OCI-LY3 (cell line): ENCODE measurements around the gene FHIP2A.
"Not testable (repeated sequence)": the region's sequence is repeated elsewhere in the genome, so short reads cannot be mapped to it uniquely, and the experiment has no call there.

Source experiments
- H2AFZ ChIP-seq: fragments of 200-600, 300-600 bp; shearing (Covaris generic); 2 replicates; pipeline ENCODE4 v1.6.0; 2014; ENCODE audit warnings: antibody characterized with exemption, low read depth, low read length
- H3K27ac ChIP-seq: fragments of 200-600, 300-600 bp; sonication (generic); 2 replicates; pipeline ENCODE4 v1.5.1; 2014; ENCODE audit warnings: mild to moderate bottlenecking, low read length, moderate library complexity, mixed read lengths
- H3K27me3 ChIP-seq: fragments of 200-600, 300-600 bp; sonication (generic); 2 replicates; pipeline ENCODE4 v1.6.1; 2014; ENCODE audit warnings: low read depth, low read length, mixed read lengths
- H3K36me3 ChIP-seq: fragments of 200-600, 300-600 bp; sonication (generic); replicated peaks from 2 replicates; pipeline ENCODE3; 2014; ENCODE audit warnings: low read depth, low read length, mixed read lengths
- H3K4me1 ChIP-seq: fragments of 300-600, 200-600 bp; sonication (generic); 2 replicates; pipeline ENCODE4 v1.6.1; 2014; ENCODE audit warnings: low read length, mixed read lengths
- H3K4me2 ChIP-seq: fragments of 200-600, 300-600 bp; sonication (generic); 2 replicates; pipeline ENCODE4 v1.6.1; 2014; ENCODE audit warnings: low read length, mixed read lengths
- H3K4me3 ChIP-seq: fragments of 300-600, 200-600 bp; sonication (generic); 2 replicates; pipeline ENCODE4 v1.5.1; 2014; ENCODE audit warnings: antibody characterized with exemption, mild to moderate bottlenecking, low read length, moderate library complexity
- H3K79me2 ChIP-seq: fragments of 300-600, 200-600 bp; shearing (Covaris generic); 2 replicates; pipeline ENCODE4 v1.6.1; 2014; ENCODE audit warnings: mild to moderate bottlenecking, low read length, mixed read lengths
- H3K9ac ChIP-seq: fragments of 300-600, 200-600 bp; shearing (Covaris generic); 2 replicates; pipeline ENCODE4 v1.6.0; 2014; ENCODE audit warnings: mild to moderate bottlenecking, low read length, moderate library complexity
- H3K9me3 ChIP-seq: fragments of 200-600, 300-600 bp; shearing (Covaris generic); 2 replicates; pipeline ENCODE4 v1.6.1; 2014; ENCODE audit warnings: low read length, mixed read lengths; ENCODE audit not compliant: insufficient read depth
- H4K20me1 ChIP-seq: fragments of 200-600, 300-600 bp; sonication (generic); 2 replicates; pipeline ENCODE4 v1.6.1; 2016; ENCODE audit warnings: low read length, mixed read lengths; ENCODE audit not compliant: insufficient read depth
- CTCF ChIP-seq: fragments of 200-600, 300-600 bp; sonication (generic); IDR thresholded peaks from 2 replicates; pipeline ENCODE4 v1.5.1; 2014; ENCODE audit warnings: antibody characterized with exemption, low read length, low read depth
- EZH2phosphoT487 ChIP-seq: fragments of 200-600 bp; shearing (Covaris generic); IDR thresholded peaks from 2 replicates; pipeline ENCODE4 v1.6.1; 2018; ENCODE audit warnings: antibody characterized with exemption, mixed run types, low read depth

The FHIP2A gene

GRCh38 chr10:114831186-114831867, 9.7 kb downstream of the FHIP2A start:
- Histone ChIP-seq H3K9ac (no peak overlapping the region), H2AFZ (no peak overlapping the region), H3K79me2 (peaks cover 44% of the 10 kb centered on the region), H3K4me2 (no peak overlapping the region), H3K4me1 (peaks cover 17% of the 10 kb centered on the region), H3K27me3 (no peaks in the 10 kb centered on the region), H4K20me1 (peaks cover 23% of the 10 kb centered on the region), H3K27ac (no peak overlapping the region), H3K9me3 (no peaks in the 10 kb centered on the region), H3K36me3 (peaks cover 23% of the 10 kb centered on the region), H3K4me3 (no peak overlapping the region)
- TF ChIP-seq EZH2phosphoT487, result no peak

GRCh38 chr10:114837690-114838089, 16.1 kb downstream of the FHIP2A start:
- H3K4me3 ChIP-seq, result no peak overlapping the region
- no peaks in the 10 kb centered on the region for H3K4me1 ChIP-seq
- TF ChIP-seq EZH2phosphoT487 (no peak), CTCF (no peak)
- H3K27ac ChIP-seq, result no peak overlapping the region
- H4K20me1 ChIP-seq, result no peaks in the 10 kb centered on the region
- H3K36me3 ChIP-seq, result peaks cover 33% of the 10 kb centered on the region
- H3K79me2 ChIP-seq, result no peaks in the 10 kb centered on the region
- no peak overlapping the region for H3K4me2 ChIP-seq
- no peak overlapping the region for H3K9ac ChIP-seq
- no peak overlapping the region for H2AFZ ChIP-seq
- no peaks in the 10 kb centered on the region for H3K27me3 ChIP-seq
- no peaks in the 10 kb centered on the region for H3K9me3 ChIP-seq

- no peak overlapping the region for H3K4me2 ChIP-seq
- H3K9ac ChIP-seq, result no peak overlapping the region
- no peaks in the 10 kb centered on the region for H3K79me2 ChIP-seq
- H3K27ac ChIP-seq, result no peak overlapping the region
- TF ChIP-seq CTCF, result no peak
- no peak for TF ChIP-seq EZH2phosphoT487
- H3K9me3 ChIP-seq, result no peaks in the 10 kb centered on the region
- no peaks in the 10 kb centered on the region for H4K20me1 ChIP-seq
- no peak overlapping the region for H3K4me3 ChIP-seq
- no peaks in the 10 kb centered on the region for H3K27me3 ChIP-seq
- H2AFZ ChIP-seq, result no peak overlapping the region
- H3K36me3 ChIP-seq, result peaks cover 33% of the 10 kb centered on the region
- no peaks in the 10 kb centered on the region for H3K4me1 ChIP-seq
These were observed 18.3 kb downstream of the FHIP2A start for GRCh38 chr10:114839901-114840300.

- Histone ChIP-seq H3K27ac (no peak overlapping the region), H3K79me2 (no peaks in the 10 kb centered on the region), H3K9me3 (no peaks in the 10 kb centered on the region), H3K9ac (no peak overlapping the region), H2AFZ (no peak overlapping the region), H4K20me1 (no peaks in the 10 kb centered on the region), H3K27me3 (no peaks in the 10 kb centered on the region), H3K4me1 (no peaks in the 10 kb centered on the region), H3K4me2 (no peak overlapping the region), H3K4me3 (no peak overlapping the region), H3K36me3 (peaks cover 30% of the 10 kb centered on the region)
- TF ChIP-seq EZH2phosphoT487 (no peak), CTCF (no peak)
These were observed 24.6 kb downstream of the FHIP2A start for GRCh38 chr10:114845978-114846693.

- not testable (repeated sequence) for H3K4me3 ChIP-seq, H3K79me2 ChIP-seq, H3K27ac ChIP-seq, H3K9ac ChIP-seq, H3K4me2 ChIP-seq, H3K27me3 ChIP-seq, H3K4me1 ChIP-seq, H3K9me3 ChIP-seq, H4K20me1 ChIP-seq, H2AFZ ChIP-seq
- peaks cover 30% of the 10 kb centered on the region for H3K36me3 ChIP-seq
These were observed 25.9 kb downstream of the FHIP2A start for GRCh38 chr10:114847517-114847916.
